GM21717 (cell line): ENCODE data around the gene LGALS12.
"Not testable (repeated sequence)": the region's sequence is repeated elsewhere in the genome, so short reads cannot be mapped to it uniquely, and the experiment has no call there.

Experiments
- ATAC-seq: cut with Tn5 transposase; IDR thresholded peaks from one replicate; pipeline ENCODE4 v1.9.1; 2021; ENCODE audit warnings: mild to moderate bottlenecking, moderate library complexity; ENCODE audit not compliant: unreplicated experiment

LGALS12 gene

GRCh38 chr11:63504933-63505586 lies 824 bp upstream of the LGALS12 start:
- no peak for ATAC-seq

DNA sequence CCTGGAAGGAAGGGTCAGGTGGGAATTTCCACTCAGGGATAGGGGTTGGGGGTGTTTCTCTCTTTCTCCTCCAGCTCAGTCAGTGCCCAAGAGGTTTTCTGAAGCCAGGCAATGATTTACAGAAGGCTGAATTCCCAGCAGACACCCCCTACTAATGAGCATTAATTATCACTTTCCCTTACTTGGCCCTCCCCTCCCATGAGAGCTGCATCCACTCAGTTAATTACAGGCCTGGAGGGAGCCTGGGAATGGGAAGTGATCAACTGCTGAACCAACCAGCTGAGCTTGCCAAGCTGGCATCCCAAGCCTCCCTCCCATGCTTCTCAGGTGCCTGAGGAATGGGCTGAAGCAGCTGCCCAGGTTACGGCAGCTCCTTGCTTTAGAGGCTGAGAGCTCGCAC lies 992 bp downstream of the LGALS12 start:
- no peak for ATAC-seq

DNA sequence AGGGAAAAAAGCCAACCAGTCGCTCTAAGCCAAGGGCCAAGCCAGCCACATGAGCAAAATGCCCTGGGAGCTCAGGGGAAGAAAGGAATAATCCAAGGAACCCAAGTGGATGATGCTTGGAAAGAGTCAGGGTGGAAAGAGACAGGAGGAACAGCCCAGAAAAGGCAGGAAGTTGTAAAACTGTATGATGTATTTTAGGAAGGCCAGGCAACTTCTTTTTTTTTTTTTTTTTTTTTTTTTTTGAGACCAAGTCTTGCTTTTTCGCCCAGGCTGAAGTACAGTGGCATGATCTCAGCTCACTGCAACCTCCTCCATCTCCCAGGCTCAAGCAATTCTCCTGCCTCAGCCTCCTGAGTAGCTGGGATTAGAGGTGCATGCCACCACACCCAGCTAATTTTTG lies 1.6 kb downstream of the LGALS12 start:
- ATAC-seq: no peak

DNA sequence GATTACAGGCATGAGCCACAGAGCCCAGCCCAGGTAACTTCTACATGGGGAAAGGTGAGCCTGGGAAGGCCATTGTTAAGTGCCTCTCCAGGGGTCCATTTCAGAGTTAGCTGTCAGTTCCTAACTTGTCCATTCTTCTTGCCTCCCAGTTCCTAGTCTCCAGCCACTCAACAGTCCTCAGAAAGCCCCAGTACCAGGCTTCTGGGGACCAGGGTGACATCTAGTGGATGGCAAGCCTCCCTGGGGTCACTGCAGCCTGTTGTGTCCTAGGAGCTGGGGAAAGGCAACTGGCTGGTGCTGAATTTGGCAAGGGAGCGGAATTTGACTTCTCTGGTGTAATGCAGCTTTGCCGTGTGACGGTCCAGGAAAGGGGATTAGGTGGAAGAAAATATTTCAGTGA lies 2.1 kb downstream of the LGALS12 start:
- no peak for ATAC-seq

DNA sequence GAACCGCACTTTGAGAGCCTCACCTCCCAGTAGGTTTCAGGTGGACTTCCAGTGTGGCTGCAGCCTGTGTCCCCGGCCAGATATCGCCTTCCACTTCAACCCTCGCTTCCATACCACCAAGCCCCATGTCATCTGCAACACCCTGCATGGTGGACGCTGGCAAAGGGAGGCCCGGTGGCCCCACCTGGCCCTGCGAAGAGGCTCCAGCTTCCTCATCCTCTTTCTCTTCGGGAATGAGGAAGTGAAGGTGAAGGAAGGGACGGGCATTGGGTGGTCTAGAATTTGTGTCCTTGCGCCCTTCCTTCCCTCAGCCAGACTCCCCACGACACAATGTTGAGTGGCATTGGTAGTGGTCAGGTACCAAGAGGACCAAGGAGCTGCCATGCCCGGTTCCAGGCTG lies 2.9 kb downstream of the LGALS12 start:
- ATAC-seq: no peak

DNA sequence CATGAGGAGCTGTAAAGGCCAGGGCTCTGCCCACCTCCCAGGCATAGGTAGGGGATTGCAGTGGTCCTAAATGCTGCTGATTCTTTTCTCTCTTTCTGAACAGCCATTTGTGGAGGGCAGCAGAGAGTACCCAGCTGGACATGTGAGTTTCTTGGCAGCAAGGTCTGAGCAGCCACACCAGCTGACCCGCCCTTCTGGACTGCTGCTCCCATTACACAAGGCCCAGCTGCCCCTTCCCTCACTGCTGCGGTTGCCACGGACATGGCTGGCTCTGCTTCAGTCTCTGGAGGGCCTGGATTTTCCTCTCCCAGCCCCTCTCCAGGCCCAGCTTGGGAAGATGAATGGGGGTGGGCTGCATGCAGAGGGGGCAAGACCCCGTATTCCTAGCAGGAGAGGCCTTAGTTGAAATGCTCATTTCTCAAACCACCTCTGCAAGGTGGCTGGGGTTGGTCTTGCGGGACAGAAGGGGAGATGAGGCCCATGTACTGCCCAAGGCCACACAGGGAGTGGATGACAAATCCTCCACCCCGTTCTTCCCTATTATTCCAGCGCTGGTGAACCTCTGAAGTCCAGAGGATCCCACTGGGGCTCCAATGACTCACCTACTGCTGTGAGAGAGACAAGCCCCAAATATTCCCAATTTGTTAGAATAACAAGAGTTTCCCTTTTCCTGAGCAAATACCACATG lies 4.6 kb downstream of the LGALS12 start:
- no peak for ATAC-seq

DNA sequence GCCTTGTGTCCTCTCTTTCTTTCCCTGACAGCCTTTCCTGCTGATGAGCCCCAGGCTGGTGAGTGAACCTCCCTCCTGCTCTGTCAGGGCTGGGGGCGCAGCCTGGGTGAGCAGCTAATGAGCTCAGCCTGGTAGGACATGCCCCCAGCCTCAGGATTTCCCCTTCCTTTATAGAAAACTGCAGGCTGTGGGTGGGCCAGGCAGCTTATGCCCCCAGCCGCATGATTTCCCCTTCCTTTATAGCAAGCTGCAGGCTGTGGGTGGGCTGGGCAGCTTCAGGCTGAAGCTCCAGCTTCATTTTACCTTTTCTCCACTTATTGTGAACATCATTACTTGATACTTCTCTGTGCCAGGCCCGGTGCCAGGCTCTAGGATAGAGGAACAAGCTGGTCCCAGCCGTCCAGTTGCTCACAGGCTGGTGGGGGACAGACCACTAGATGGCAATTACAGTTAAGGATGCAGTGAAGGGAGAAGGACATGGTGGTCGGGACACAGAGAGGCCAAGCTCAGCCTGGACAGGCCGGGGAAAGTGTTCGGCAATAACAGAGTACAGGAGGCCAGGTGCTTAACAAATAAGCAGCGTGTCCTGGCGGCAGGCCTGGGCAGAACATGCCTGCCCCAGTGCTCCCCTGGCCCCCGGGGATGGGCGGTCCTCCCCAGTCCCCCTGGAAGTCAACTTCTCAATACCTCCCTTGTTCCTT lies 5.3 kb downstream of the LGALS12 start:
- ATAC-seq: no peak

DNA sequence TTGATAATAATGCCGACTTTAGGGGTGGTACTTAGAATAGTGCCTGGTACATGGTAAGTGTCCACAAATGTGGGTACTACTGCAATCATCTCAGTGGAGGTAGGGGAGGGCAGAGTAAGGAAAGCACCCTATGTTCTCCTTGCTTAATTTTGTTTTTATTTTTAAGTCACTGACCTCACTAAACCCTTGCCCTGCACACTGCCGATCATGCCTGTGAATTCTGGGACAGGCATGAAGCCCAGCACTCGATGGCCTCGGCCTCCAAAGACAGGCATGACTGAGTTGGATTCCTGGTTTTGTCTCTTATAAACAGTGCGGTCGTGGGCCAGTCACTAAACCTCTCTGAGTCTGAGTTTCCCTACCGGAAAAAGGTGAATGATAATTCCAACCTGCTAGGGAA lies 6.9 kb downstream of the LGALS12 start:
- no peak for ATAC-seq

- no peak for ATAC-seq
These were observed 10.2 kb downstream of the LGALS12 start for GRCh38 chr11:63516109-63516508.

GRCh38 chr11:63517156-63517555 lies 11.3 kb downstream of the LGALS12 start:
- no peak for ATAC-seq

- no peak for ATAC-seq
These were observed 12.7 kb downstream of the LGALS12 start for GRCh38 chr11:63518548-63518947.

- no peak for ATAC-seq
These were observed 14.8 kb downstream of the LGALS12 start for GRCh38 chr11:63520606-63521170.

GRCh38 chr11:63521896-63522295 lies 16.0 kb downstream of the LGALS12 start:
- ATAC-seq: no peak

DNA sequence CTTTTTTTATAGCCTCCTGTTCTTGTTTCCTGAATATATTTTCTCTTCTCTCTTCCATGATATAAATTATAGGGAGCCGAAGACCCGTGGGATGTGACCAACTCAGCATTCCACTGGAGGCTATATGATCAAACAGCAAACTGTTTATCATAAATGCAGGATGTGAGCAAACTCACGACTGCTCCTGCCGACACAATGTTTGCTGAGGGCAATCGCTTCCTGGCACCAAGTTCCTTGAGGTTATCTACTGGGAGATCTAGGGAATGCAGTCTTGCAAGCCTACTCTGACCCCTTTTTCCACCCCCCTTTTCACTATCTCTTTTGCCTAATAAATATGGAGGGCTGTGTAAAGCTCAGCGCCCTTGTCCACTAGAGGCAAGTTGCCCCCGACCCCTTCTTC lies 17.3 kb downstream of the LGALS12 start:
- ATAC-seq: no peak

GRCh38 chr11:63527667-63528066 lies 21.8 kb downstream of the LGALS12 start:
- no peak for ATAC-seq

- not testable (repeated sequence) for ATAC-seq
These were observed 22.3 kb downstream of the LGALS12 start for GRCh38 chr11:63528156-63528555.

- not testable (repeated sequence) for ATAC-seq
These were observed 22.9 kb downstream of the LGALS12 start for GRCh38 chr11:63528729-63529278.

DNA sequence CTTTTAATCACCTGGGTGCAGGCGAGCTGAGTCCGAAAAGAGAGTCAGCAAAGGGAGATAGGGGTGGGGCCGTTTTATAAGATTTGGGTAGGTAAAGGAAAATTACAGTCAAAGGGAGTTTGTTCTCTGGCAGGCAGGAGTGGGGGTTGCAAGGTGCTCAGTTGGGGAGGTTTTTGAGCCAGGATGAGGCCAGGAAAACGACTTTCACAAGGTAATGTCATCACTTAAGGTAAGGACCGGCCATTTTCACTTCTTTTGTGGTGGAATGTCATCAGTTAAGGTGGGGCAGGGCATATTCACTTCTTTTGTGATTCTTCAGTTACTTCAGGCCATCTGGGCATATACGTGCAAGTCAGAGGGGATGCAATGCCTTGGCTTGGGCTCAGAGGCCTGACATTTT lies 23.5 kb downstream of the LGALS12 start:
- not testable (repeated sequence) for ATAC-seq

DNA sequence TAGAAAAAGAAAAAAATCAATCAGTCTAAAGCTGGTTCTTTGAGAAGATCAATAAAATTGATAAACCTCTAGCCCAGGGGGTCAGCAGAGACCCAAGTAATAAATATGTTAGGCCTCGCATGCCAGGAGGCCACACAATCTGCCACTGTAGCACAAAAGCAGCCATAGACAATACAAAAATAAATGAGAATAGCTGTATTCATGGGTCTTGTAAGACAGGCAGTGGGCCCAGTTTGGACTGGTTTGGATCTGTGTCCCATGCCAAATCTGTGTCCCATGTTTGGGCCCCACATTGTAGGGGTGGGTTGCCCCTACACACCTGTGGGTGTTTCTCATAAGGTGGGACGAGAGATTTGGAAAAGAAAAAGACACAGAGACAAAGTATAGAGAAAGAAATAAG lies 24.1 kb downstream of the LGALS12 start:
- ATAC-seq: no peak

GRCh38 chr11:63531074-63531792 lies 25.3 kb downstream of the LGALS12 start:
- ATAC-seq: not testable (repeated sequence)

DNA sequence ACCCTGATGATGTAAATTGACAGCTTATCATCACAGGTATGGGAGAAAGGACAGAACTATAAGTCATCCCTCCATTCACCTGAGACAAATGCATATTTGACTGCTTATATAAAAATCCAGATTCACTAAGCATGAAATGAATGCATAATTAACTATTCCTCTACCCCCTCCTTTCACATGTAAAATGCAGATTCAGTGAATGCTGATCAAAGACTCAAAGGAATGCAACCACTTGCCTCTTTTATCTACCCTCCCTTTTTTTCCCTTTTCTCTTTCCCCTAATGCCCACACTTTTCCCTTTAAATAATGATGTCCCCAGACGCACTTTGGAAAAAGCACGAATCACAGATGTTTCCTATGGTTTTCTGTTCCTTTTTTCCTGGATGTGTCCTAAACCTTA lies 26.2 kb downstream of the LGALS12 start:
- ATAC-seq: no peak
